ENCODE measurements around the gene ZEB2. TPM values are rescaled to one million over a fixed set of nuclear protein-coding genes. Genes with fewer than 3 reads are reported as not detected.

The ZEB2 gene
- total RNA-seq, 2 experiments from 2014 or later, result 4.0 to 16.9 TPM

DNA sequence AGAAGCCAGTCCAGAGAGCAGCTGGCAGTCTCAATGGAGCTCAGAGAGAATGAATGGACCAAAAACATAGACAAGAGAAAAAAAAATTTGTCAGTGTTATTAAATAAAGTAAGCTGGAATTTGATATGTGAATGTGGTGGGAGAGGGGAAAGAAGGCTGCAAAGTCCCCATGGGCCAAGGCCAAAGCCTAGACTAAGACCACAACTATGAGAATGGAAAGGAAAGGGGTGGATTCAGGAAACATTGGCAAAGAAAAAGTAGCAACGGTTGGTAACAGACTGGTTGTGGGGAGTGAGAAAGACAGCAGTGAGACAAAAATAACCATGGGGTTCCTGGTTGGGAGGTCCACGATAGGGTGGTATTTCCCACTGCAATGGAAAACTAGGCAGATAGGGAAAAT lies 47.0 kb downstream of the ZEB2 start:
- intact Hi-C loops (cut with micrococcal nuclease; ENCODE audit: unreplicated experiment), result no loop called here
- no peaks in the 10 kb centered on the region for H4K20me1 ChIP-seq (ENCODE audit: insufficient read depth, low read length)
- CTCF ChIA-PET (ENCODE audit: unreplicated experiment), result no interaction called here
- POLR2A ChIA-PET, result no interaction called here
- no peak overlapping the region for H3K4me2 ChIP-seq (ENCODE audit: low read length)
- no TSS peak for BruUV-seq (replicated peaks)
- H3K4me3 ChIP-seq (ENCODE audit: low read depth, low read length, poor library complexity, severe bottlenecking), result no peak overlapping the region
- H3K9me2 ChIP-seq (ENCODE audit: insufficient read depth, low read length), result no peaks in the 10 kb centered on the region
- no peak for DNase-seq (ENCODE audit: low spot score)
- H3K79me2 ChIP-seq (ENCODE audit: insufficient read depth, low read depth, low read length), result no peaks in the 10 kb centered on the region
- H2AFZ ChIP-seq (ENCODE audit: low read length), result no peak overlapping the region
- H3K36me3 ChIP-seq (ENCODE audit: insufficient read depth, low read length), result no peaks in the 10 kb centered on the region
- H3K27ac ChIP-seq (ENCODE audit: low read depth, low read length, poor library complexity, severe bottlenecking), result no peak overlapping the region
- peaks cover 16% of the 10 kb centered on the region for H3K4me1 ChIP-seq (ENCODE audit: insufficient read depth, low read length, poor library complexity, severe bottlenecking)
- no peak for TF ChIP-seq EZH2phosphoT487 (IDR thresholded peaks at IDR 0.05; ENCODE audit: borderline replicate concordance, low read depth, low read length)
- TF ChIP-seq, protein P1, sequence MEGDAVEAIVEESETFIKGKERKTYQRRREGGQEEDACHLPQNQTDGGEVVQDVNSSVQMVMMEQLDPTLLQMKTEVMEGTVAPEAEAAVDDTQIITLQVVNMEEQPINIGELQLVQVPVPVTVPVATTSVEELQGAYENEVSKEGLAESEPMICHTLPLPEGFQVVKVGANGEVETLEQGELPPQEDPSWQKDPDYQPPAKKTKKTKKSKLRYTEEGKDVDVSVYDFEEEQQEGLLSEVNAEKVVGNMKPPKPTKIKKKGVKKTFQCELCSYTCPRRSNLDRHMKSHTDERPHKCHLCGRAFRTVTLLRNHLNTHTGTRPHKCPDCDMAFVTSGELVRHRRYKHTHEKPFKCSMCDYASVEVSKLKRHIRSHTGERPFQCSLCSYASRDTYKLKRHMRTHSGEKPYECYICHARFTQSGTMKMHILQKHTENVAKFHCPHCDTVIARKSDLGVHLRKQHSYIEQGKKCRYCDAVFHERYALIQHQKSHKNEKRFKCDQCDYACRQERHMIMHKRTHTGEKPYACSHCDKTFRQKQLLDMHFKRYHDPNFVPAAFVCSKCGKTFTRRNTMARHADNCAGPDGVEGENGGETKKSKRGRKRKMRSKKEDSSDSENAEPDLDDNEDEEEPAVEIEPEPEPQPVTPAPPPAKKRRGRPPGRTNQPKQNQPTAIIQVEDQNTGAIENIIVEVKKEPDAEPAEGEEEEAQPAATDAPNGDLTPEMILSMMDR (conservative IDR thresholded peaks at IDR 0.05; ENCODE audit: low read length), result no peak
- H3K9me3 ChIP-seq (ENCODE audit: low read length), result no peaks in the 10 kb centered on the region

DNA sequence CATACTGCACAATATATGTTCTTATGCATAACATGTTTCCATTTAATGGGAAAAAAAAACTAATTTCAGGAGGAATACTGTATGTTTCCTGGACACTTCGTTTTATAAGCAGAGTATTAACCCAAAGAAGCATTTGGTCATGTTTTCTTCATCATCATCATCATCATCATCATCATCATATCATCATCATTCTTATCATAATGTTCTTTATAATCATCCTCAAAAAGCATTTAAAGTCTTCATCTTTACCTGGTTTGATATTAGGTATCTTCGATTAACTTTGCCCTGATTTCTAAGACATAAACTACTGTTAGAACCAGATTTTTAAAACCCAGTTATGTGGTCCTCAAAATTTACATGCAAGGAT lies 47.9 kb downstream of the ZEB2 start:
- Histone ChIP-seq H3K79me2 (ENCODE audit: insufficient read depth, low read depth, low read length) (no peaks in the 10 kb centered on the region), H3K4me2 (ENCODE audit: low read length) (no peak overlapping the region), H3K4me3 (ENCODE audit: low read depth, low read length, poor library complexity, severe bottlenecking) (no peak overlapping the region), H3K4me1 (ENCODE audit: insufficient read depth, low read length, poor library complexity, severe bottlenecking) (peaks cover 11% of the 10 kb centered on the region), H4K20me1 (ENCODE audit: insufficient read depth, low read length) (no peaks in the 10 kb centered on the region), H3K9me2 (ENCODE audit: insufficient read depth, low read length) (no peaks in the 10 kb centered on the region), H2AFZ (ENCODE audit: low read length) (no peak overlapping the region), H3K9me3 (ENCODE audit: low read length) (no peaks in the 10 kb centered on the region), H3K36me3 (ENCODE audit: insufficient read depth, low read length) (no peaks in the 10 kb centered on the region), H3K27ac (ENCODE audit: low read depth, low read length, poor library complexity, severe bottlenecking) (no peak overlapping the region)
- BruUV-seq (replicated peaks), result no TSS peak
- intact Hi-C loops (cut with micrococcal nuclease; ENCODE audit: unreplicated experiment), result no loop called here
- ChIA-PET POLR2A (interaction anchor here (0.7 kb wide), 1 partner anchor 11 kb away, joined by 3 read pairs; no protein-coding TSS in a partner anchor), CTCF (ENCODE audit: unreplicated experiment) (no interaction called here)
- TF ChIP-seq, protein P1 (conservative IDR thresholded peaks at IDR 0.05; ENCODE audit: low read length), result no peak
- TF ChIP-seq EZH2phosphoT487 (IDR thresholded peaks at IDR 0.05; ENCODE audit: borderline replicate concordance, low read depth, low read length), result no peak
- DNase-seq (ENCODE audit: low spot score), result no peak

- TF ChIP-seq, protein P1 (conservative IDR thresholded peaks at IDR 0.05; ENCODE audit: low read length), result no peak
- H3K9me2 ChIP-seq (ENCODE audit: insufficient read depth, low read length), result no peaks in the 10 kb centered on the region
- intact Hi-C loops (cut with micrococcal nuclease; ENCODE audit: unreplicated experiment), result no loop called here
- peak overlapping the region; percentile 19; the same call in 1 of the 2 replicates for H3K4me2 ChIP-seq (ENCODE audit: low read length)
- H2AFZ ChIP-seq (ENCODE audit: low read length), result no peak overlapping the region
- ChIA-PET POLR2A (interaction anchor here (0.7 to 1.7 kb wide), 2 partner anchors 12 to 22 kb away, joined by 3 read pairs; no protein-coding TSS in a partner anchor), CTCF (ENCODE audit: unreplicated experiment) (no interaction called here)
- H3K36me3 ChIP-seq (ENCODE audit: insufficient read depth, low read length), result no peaks in the 10 kb centered on the region
- peaks cover 11% of the 10 kb centered on the region for H3K4me1 ChIP-seq (ENCODE audit: insufficient read depth, low read length, poor library complexity, severe bottlenecking)
- no peak overlapping the region for H3K4me3 ChIP-seq (ENCODE audit: low read depth, low read length, poor library complexity, severe bottlenecking)
- no peaks in the 10 kb centered on the region for H3K79me2 ChIP-seq (ENCODE audit: insufficient read depth, low read depth, low read length)
- no peaks in the 10 kb centered on the region for H4K20me1 ChIP-seq (ENCODE audit: insufficient read depth, low read length)
- H3K9me3 ChIP-seq (ENCODE audit: low read length), result no peaks in the 10 kb centered on the region
- H3K27ac ChIP-seq (ENCODE audit: low read depth, low read length, poor library complexity, severe bottlenecking), result no peak overlapping the region
- no peak for DNase-seq (ENCODE audit: low spot score)
- no TSS peak for BruUV-seq (replicated peaks)
Measured at GRCh38 chr2:144471305-144472045, 48.4 kb downstream of the ZEB2 start.

Measured in OCI-LY7 (cell line).